NCI-H146 treated with DMSO at 0.1 percent for 48 hours (cell line): ENCODE measurements around the gene KLF6.
"Not testable (repeated sequence)": the region's sequence is repeated elsewhere in the genome, so short reads cannot be mapped to it uniquely, and the experiment has no call there.

Experiments
- DNase-seq: peaks from one replicate; lab custom pipeline; 2025; ENCODE audit not compliant: unreplicated experiment; lab: John Stamatoyannopoulos, UW

Gene KLF6

DNA sequence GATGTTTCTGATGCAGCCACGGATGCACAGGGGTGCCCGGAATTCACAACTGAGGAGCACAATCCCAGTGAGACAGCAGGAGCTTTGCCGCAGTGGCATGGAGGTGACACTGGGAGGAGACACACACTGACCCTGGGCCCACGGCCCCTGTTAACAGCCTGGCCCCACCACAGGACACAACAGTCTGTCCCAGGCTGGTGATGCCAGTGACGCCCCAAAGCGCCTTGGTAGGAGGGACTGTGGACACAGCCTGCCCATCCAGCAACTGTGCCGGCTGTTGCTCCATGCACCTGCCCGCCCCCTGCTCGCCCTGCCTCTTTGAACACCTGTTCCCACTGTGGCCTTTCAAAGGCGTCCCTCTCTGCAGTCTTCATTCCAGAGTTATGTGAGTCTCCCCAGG lies 49.8 kb downstream of the KLF6 start:
- peak; percentile 77 for DNase-seq

DNA sequence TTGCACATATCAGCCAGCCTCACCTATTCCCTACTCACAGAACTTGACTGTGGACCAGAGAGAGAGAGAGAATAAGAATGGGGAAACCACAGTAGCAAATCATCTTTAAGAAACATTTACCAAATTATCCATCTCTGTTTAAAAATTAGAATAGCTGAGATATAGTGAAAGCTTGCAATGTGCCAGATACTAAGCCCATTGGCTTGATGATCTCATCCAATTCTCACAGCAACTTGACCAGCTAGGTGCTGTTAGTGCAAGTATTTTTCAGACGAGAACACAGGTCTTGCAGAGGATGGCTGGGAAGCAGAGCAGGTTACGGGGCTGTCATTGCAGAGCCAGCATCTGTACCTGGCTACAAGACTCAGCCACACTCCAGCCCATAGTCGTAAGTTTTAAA lies 50.9 kb downstream of the KLF6 start:
- DNase-seq: no peak

DNA sequence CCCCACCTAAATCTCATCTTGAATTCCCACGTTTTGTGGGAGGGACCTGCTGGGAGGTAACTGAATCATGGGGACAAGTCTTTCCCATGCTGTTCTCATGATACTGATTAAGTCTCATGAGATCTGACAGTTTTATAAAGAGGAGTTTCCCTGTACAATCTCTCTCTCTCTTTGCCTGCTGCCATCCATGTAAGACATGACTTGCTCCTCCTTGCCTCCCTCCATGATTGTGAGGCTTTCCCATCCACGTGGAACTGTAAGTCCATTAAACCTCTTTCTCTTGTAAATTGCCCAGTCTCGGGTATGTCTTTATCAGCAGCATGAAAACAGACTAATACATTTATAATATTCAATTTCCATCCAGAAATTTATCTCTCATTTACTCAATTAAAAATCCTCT lies 52.8 kb downstream of the KLF6 start:
- not testable (repeated sequence) for DNase-seq

DNA sequence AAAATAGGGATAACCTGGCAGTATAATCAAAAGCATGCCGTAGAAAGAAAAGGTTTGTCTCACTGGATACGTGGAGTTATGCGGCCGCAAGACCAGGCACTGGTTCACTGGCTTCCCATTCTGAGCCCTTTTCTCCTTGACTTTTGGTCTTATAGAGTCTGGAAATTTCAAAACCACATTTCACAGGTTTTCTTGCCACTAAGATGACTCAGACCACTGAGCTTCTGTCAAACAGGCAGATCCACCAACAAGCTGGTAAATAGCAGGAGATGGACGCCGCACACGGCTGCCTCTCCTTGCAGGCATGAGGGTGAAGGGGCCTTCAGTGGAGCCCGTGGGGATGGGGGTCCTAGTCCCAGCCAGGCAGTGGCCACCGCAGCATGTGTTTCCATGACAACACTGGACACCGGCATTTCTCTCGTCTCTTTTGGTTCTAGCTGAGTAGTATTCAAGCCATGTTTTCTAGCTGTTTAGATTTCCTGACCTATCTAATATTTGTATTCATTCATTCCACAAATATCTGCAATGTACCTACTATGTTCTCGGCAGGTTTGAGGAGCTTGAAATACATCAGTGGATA lies 55.5 kb downstream of the KLF6 start:
- DNase-seq: no peak

DNA sequence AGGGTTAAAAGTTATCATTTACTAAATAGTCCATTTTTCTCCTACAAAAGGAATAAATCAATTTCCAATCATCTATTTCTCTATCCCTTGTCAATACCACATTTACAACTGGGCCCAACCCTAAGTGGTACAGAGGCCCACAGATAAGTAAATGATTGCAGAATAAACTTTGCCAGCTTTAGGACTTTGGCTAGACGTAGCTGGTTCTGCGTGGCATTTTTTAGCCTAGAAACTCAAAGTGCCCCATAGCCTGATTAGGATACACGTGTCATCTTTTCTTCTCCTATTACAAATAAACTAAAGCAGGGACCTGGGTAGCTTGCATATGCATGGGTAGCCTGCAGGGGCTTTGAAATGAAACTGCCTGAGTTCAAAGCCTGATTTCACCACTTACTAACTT lies 56.4 kb downstream of the KLF6 start:
- DNase-seq: no peak

DNA sequence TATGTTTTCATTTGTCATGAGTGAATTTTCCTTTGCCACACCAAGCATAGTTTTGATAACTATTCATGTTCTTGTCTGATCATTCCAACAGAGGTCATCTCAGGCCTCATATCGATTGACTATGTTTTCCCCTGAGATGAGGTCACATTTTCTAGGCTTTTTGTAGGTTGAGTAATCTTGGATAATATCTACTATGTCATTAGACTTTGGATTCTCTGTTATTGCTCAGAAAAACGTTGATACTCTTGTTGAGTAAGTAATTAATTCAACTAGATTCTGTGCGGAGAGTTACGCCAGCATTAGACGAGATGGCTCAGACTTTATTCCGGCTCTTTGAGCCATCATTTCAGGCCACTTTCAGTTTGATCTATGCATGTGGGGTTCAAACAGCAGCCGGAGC lies 57.7 kb downstream of the KLF6 start:
- DNase-seq: no peak
